DND-41 (cell line): ENCODE results near the gene TOB2.

Source experiments
- CTCF ChIP-seq: IDR thresholded peaks from 2 replicates; pipeline ENCODE4 v1.5.1; 2012; ENCODE audit warnings: borderline replicate concordance, low read length, moderate library complexity, mild to moderate bottlenecking; ENCODE audit not compliant: poor library complexity, severe bottlenecking; ENCODE audit errors: extremely low read depth
- EZH2 ChIP-seq: IDR thresholded peaks from 3 replicates; pipeline ENCODE4 v1.6.1; 2012; ENCODE audit warnings: borderline replicate concordance, low read depth, mild to moderate bottlenecking, moderate library complexity, low read length, inconsistent platforms; ENCODE audit not compliant: severe bottlenecking

DNA sequence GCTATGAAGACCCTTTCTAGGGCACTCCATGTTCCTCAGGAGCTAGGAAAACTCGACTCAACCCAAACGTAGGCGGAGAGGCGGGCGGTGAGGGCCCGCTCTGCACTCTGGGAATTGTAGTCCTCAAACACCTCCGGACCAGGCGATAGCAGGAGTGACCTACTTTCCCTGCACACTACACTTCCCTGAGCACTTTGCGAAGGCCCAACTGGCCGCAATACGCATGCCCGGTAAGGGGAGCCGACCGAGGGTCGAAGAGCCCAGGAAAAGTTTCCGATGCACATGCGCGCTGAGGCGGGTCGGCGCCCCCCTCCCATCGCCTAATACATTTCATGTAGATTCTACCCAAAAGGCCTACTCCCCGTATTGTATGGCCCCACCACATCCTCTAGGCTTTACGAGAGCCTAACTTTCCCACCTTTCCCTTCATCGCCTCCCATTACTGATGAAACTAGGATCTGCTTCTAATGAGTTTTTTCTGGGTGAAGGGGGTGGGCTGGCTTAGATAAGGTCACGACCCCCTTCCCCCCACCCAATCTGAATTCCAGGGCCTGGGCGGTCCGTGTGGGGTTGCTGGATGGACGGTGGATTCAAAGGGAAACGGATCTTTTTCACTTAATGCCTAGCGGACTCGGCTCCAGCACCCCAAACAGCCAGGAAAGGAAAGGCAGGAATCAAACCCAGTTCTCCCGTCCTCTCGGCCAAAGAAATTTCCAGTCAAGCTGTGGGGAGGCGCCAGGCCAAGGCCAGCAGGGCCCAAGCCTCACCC, 2.1 kb downstream of the TOB2 start:
- TF ChIP-seq CTCF (no peak), EZH2 (no peak)
